SK-N-SH (cell line): ENCODE measurements around the gene DSCAML1. TPM values are rescaled to one million over a fixed set of nuclear protein-coding genes. Genes with fewer than 3 reads are reported as not detected.

Experiments used
- CTCF ChIA-PET: fragments of 300-600, 350-600 bp; formaldehyde crosslinking; extraction: SDS; loops from one replicate; lab custom pipeline; 2021; lab: Yijun Ruan, JAX
- POLR2A ChIA-PET: fragments of 350-600 bp; sonication (Branson Sonifier 250); formaldehyde crosslinking; extraction: SDS; loops from one replicate; lab custom pipeline; 2020; ENCODE audit warnings: antibody characterized with exemption, inconsistent platforms; lab: Yijun Ruan, JAX
- DNase-seq: peaks from one replicate; pipeline ENCODE4 v3.0.0; 2012
- H2AFZ ChIP-seq: fragments of 200-600 bp; sonication (generic); 2 replicates; pipeline ENCODE4 v1.8.1; 2016; ENCODE audit warnings: antibody characterized with exemption, mild to moderate bottlenecking, low read depth
- H3F3A ChIP-seq: fragments of 200-600 bp; sonication (generic); replicated peaks from 2 replicates; pipeline ENCODE3; 2016; ENCODE audit warnings: antibody characterized with exemption, mild to moderate bottlenecking; ENCODE audit not compliant: insufficient read depth
- H3K27ac ChIP-seq, 2 experiments: fragments of 200-500 bp in 1 of 2; fragments of 200-600 bp in 1 of 2; sonication (Bioruptor generic) in 1 of 2; sonication (generic), shearing (Covaris generic) in 1 of 2; 2 replicates each; pipeline versions ENCODE4 v1.5.1 to v1.6.1; 2014 to 2016; ENCODE audit warnings: low read depth in 2 of 2, inconsistent platforms in 1 of 2, low read length in 1 of 2, mild to moderate bottlenecking in 1 of 2, mixed read lengths in 1 of 2
- H3K27me3 ChIP-seq: fragments of 200-600 bp; sonication (generic), shearing (Covaris generic); 2 replicates; pipeline ENCODE4 v1.6.1; 2016; ENCODE audit warnings: mixed run types; ENCODE audit not compliant: insufficient read depth
- H3K36me3 ChIP-seq, 2 experiments: fragments of 200-500 bp in 1 of 2; fragments of 200-600 bp in 1 of 2; sonication (Bioruptor generic) in 1 of 2; sonication (generic) in 1 of 2; replicated peaks in 1 of 2; 2 replicates each; pipeline versions ENCODE3 to v1.5.1; 2014 to 2016; ENCODE audit warnings: low read length in 1 of 2, mild to moderate bottlenecking in 1 of 2; ENCODE audit not compliant: insufficient read depth in 2 of 2, control insufficient read depth in 1 of 2
- H3K4me1 ChIP-seq, 2 experiments: fragments of 200-500 bp in 1 of 2; fragments of 200-600 bp in 1 of 2; sonication (Bioruptor generic) in 1 of 2; sonication (generic), shearing (Covaris generic) in 1 of 2; 2 replicates each; pipeline versions ENCODE4 v1.5.1 to v1.6.1; 2014 to 2016; ENCODE audit warnings: low read depth in 1 of 2, low read length in 1 of 2, mixed run types in 1 of 2; ENCODE audit not compliant: insufficient read depth in 2 of 2, control insufficient read depth in 1 of 2
- H3K4me2 ChIP-seq: fragments of 200-600 bp; sonication (generic), shearing (Covaris generic); 2 replicates; pipeline ENCODE4 v1.6.1; 2017; ENCODE audit warnings: mixed run types
- H3K4me3 ChIP-seq, 2 experiments: fragments of 200-500 bp in 1 of 2; fragments of 200-600 bp in 1 of 2; sonication (Bioruptor generic) in 1 of 2; sonication (generic), shearing (Covaris generic) in 1 of 2; 2 replicates each; pipeline versions ENCODE4 v1.5.1 to v1.8.1; 2014 to 2016; ENCODE audit warnings: low read depth in 2 of 2, inconsistent platforms in 1 of 2, low read length in 1 of 2, mild to moderate bottlenecking in 1 of 2, mixed read lengths in 1 of 2, moderate library complexity in 1 of 2
- H3K79me2 ChIP-seq: fragments of 200-600 bp; sonication (generic); 2 replicates; pipeline ENCODE4 v1.8.1; 2017; ENCODE audit warnings: mild to moderate bottlenecking; ENCODE audit not compliant: insufficient read depth
- H3K9ac ChIP-seq: fragments of 200-600 bp; sonication (generic); 2 replicates; pipeline ENCODE4 v1.6.1; 2017; ENCODE audit warnings: mixed run types
- H3K9me2 ChIP-seq: fragments of 200-600 bp; sonication (generic); 2 replicates; pipeline ENCODE4 v1.6.1; 2017; ENCODE audit warnings: mixed run types
- H3K9me3 ChIP-seq: fragments of 200-600 bp; sonication (generic); 2 replicates; pipeline ENCODE4 v1.6.1; 2017; ENCODE audit warnings: mixed run types, mild to moderate bottlenecking, moderate library complexity
- H4K20me1 ChIP-seq: fragments of 200-600 bp; sonication (generic); 2 replicates; pipeline ENCODE4 v1.6.1; 2017; ENCODE audit warnings: mild to moderate bottlenecking, mixed run types; ENCODE audit not compliant: insufficient read depth
- EZH2phosphoT487 ChIP-seq: fragments of 200-600 bp; sonication (generic); IDR thresholded peaks from 2 replicates; pipeline ENCODE4 v1.6.1; 2017; ENCODE audit warnings: low read depth, mixed run types, mild to moderate bottlenecking, antibody characterized with exemption, moderate library complexity, borderline replicate concordance
- FOSL2 ChIP-seq: IDR thresholded peaks from 2 replicates; pipeline ENCODE4 v1.4.0; 2012; ENCODE audit warnings: low read depth, mild to moderate bottlenecking, moderate library complexity, borderline replicate concordance
- NRF1 ChIP-seq: IDR thresholded peaks from 2 replicates; pipeline ENCODE4 v1.6.1; 2012; ENCODE audit warnings: low read depth, mild to moderate bottlenecking, low read length
- RAD21 ChIP-seq: IDR thresholded peaks from 2 replicates; pipeline ENCODE4 v1.6.1; 2012; ENCODE audit warnings: mild to moderate bottlenecking, low read length
- RFX5 ChIP-seq: IDR thresholded peaks from 2 replicates; pipeline ENCODE4 v1.6.1; 2012; ENCODE audit warnings: mild to moderate bottlenecking, improper control_type of control experiment, low read length
- SIN3A ChIP-seq: IDR thresholded peaks from 2 replicates; pipeline ENCODE4 v1.6.1; 2012; ENCODE audit warnings: low read depth, mild to moderate bottlenecking, low read length, moderate library complexity, borderline replicate concordance
- TAF1 ChIP-seq: IDR thresholded peaks from 2 replicates; pipeline ENCODE4 v1.6.1; 2012; ENCODE audit warnings: low read depth, mild to moderate bottlenecking, low read length, moderate library complexity, borderline replicate concordance
- TCF12 ChIP-seq: IDR thresholded peaks from 2 replicates; pipeline ENCODE4 v1.4.0; 2012
- YY1 ChIP-seq: IDR thresholded peaks from 2 replicates; pipeline ENCODE4 v1.4.0; 2012; ENCODE audit warnings: low read depth, mild to moderate bottlenecking
- WGBS: methylation state at CpG from one replicate; pipeline ENCODE4 v1.1.6; 2017; ENCODE audit warnings: low lambda C conversion rate; 5-methylcytosine and 5-hydroxymethylcytosine counted together
- polyA plus RNA-seq, 3 experiments: library from polyadenylated mRNA; depleted of rRNA; stranded (reverse); fragments of >200 nt; gene quantifications; 2 replicates each; pipeline ENCODE4 v1.2.3, GENCODE V29; 2012
- TF ChIP-seq, protein P1 (sequence below): IDR thresholded peaks from 2 replicates; pipeline ENCODE4 v1.6.1; 2012; ENCODE audit warnings: mild to moderate bottlenecking, low read depth, low read length, moderate library complexity
- TF ChIP-seq, protein P2 (sequence below): fragments of 150-350 bp; IDR thresholded peaks from 2 replicates; pipeline ENCODE4 v1.6.1; 2016; ENCODE audit warnings: mild to moderate bottlenecking, low read depth, low read length

Gene DSCAML1
- polyA plus RNA-seq, 1 of the 3 experiments (the other 2 are of a cell fraction), result not detected

DNA sequence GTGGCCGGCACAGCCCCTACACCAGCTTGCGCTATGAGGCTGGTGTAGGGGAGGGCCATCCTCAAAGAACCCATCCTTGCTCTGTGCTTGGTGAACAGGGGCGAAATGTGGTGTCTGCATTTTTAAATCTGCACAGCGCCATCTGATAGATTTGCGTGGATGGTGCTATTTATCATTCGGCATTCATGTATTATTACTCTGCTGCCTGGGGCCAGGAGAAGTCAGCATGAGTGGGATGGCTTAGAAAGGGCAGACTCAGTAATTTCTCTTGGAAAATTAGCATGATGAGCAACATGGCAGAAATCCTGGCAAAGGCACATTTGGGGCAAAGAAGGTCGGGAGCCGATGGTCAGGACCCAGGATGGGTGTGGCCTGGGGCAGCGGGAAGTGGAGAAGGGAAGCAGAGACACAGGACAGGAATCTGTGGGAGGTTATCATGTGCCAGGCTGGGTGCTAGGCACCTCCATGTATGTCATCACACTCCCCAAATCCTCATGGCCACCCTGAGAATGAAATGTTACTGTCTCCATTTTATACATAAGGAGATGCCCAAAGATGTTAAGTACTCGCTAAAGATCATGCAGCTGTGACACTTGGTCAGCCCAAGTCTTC lies 320.4 kb downstream of the DSCAML1 start:
- Histone ChIP-seq H3K9me3 (no peaks in the 10 kb centered on the region), H3K4me1 (peaks cover 0 to 22% of the 10 kb centered on the region in 2 experiments; a peak in 1 of 4 replicates), H2AFZ (no peak overlapping the region), H3K79me2 (no peaks in the 10 kb centered on the region), H3K27me3 (no peaks in the 10 kb centered on the region), H3K4me2 (no peak overlapping the region), H3F3A (no peaks in the 10 kb centered on the region), H3K36me3 (no peaks in the 10 kb centered on the region), H3K9me2 (no peaks in the 10 kb centered on the region), H4K20me1 (no peaks in the 10 kb centered on the region), H3K4me3 (no peak overlapping the region), H3K27ac (no peak overlapping the region), H3K9ac (no peak overlapping the region)
- DNase-seq, result peak; percentile 43
- CTCF ChIA-PET, result interaction anchor here (1.2 to 1.5 kb wide), 4 partner anchors 9 to 332 kb away, joined by 3 to 6 read pairs (median 5); no protein-coding TSS in a partner anchor
- WGBS, result 67% methylated on average over 7 of the region's 10 CpGs
- TF ChIP-seq NRF1 (no peak), YY1 (no peak), SIN3A (no peak), TAF1 (no peak), RAD21 (no peak), RFX5 (no peak), EZH2phosphoT487 (no peak), FOSL2 (no peak), TCF12 (no peak)
- TF ChIP-seq, protein P1, sequence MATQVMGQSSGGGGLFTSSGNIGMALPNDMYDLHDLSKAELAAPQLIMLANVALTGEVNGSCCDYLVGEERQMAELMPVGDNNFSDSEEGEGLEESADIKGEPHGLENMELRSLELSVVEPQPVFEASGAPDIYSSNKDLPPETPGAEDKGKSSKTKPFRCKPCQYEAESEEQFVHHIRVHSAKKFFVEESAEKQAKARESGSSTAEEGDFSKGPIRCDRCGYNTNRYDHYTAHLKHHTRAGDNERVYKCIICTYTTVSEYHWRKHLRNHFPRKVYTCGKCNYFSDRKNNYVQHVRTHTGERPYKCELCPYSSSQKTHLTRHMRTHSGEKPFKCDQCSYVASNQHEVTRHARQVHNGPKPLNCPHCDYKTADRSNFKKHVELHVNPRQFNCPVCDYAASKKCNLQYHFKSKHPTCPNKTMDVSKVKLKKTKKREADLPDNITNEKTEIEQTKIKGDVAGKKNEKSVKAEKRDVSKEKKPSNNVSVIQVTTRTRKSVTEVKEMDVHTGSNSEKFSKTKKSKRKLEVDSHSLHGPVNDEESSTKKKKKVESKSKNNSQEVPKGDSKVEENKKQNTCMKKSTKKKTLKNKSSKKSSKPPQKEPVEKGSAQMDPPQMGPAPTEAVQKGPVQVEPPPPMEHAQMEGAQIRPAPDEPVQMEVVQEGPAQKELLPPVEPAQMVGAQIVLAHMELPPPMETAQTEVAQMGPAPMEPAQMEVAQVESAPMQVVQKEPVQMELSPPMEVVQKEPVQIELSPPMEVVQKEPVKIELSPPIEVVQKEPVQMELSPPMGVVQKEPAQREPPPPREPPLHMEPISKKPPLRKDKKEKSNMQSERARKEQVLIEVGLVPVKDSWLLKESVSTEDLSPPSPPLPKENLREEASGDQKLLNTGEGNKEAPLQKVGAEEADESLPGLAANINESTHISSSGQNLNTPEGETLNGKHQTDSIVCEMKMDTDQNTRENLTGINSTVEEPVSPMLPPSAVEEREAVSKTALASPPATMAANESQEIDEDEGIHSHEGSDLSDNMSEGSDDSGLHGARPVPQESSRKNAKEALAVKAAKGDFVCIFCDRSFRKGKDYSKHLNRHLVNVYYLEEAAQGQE, result no peak
- TF ChIP-seq, protein P2, sequence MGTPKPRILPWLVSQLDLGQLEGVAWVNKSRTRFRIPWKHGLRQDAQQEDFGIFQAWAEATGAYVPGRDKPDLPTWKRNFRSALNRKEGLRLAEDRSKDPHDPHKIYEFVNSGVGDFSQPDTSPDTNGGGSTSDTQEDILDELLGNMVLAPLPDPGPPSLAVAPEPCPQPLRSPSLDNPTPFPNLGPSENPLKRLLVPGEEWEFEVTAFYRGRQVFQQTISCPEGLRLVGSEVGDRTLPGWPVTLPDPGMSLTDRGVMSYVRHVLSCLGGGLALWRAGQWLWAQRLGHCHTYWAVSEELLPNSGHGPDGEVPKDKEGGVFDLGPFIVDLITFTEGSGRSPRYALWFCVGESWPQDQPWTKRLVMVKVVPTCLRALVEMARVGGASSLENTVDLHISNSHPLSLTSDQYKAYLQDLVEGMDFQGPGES, result no peak
- POLR2A ChIA-PET, result interaction anchor here (1.2 kb wide), 1 partner anchor 14 kb away, joined by 4 read pairs; no protein-coding TSS in a partner anchor
